Measurements from ENCODE around the gene APCDD1.

- TF ChIP-seq CTCF (IDR thresholded peaks at IDR 0.05 in 8 of 11, conservative IDR thresholded peaks at IDR 0.05 in 3 of 11), result no peak
- no peak for TF ChIP-seq POLR2A (IDR thresholded peaks at IDR 0.05)
- TF ChIP-seq POLR2AphosphoS5 (IDR thresholded peaks at IDR 0.05), result no peak
Observed at GRCh38 chr18:10516078-10516477, 61.6 kb downstream of the APCDD1 start.

Data from spleen (tissue), 7 donors.